T-helper 9 cell (primary cell): ENCODE results near the gene ATF5.
"Not testable (repeated sequence)": the region's sequence is repeated elsewhere in the genome, so short reads cannot be mapped to it uniquely, and the experiment has no call there.

Source experiments
- DNase-seq: peaks from one replicate; pipeline ENCODE4 v3.0.0-alpha.2; 2020

Gene ATF5

DNA sequence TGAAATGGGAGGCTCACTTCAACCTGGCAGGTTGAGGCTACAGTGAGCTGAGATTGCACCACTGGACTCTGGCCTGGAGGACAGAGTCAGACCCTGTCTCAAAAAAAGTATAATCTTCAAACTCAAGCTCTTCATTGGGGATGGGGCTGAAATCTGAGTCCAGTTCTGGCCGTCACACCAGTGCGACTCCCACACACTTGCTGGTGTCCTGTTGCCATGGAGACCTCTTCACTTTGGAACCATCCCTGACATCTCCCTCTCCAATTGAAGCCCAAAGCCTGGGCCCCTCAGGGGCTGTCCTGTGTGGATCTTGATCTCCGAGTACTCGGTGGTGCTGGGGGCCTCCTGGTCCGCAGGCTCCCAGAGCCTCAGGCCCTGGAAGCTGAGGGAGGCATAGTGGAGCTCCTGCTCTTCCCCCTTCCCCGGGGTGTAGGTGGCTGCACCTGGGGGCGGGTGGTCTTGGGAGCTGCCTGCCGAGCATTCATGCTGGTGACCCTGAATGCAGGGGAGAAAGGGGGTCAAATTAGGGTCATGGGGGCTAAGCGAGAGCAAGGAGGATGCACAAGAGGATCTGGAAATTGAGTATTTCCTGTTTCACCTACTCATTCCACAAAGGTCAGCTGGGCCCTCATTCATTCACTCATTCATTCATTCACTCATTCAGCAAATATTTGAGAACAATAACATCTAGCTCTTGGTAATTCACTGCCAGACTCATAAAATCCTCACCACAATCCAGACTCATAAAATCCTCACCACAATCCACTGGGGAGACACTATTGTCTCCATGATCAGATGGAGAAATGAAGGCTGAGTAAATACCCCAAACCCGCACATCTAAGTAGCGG lies 21.0 kb downstream of the ATF5 start:
- no peak for DNase-seq

DNA sequence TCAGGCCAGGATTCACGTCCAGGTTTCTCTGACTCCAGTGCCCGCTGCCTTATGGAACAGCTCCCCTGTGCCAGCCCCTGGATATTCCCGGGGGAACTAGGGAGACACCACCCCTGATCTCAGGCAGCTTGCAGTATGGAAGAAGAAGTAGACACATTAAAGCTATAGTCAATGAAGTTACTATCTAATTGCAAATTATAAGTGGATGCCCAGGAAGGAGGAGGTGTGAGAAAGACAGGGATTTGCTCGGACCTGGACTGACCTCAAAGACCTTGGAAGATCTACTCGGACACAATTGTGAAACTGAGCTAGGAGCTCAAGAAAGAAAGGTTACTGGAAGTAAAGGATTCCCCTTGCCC lies 21.6 kb downstream of the ATF5 start:
- DNase-seq: no peak

DNA sequence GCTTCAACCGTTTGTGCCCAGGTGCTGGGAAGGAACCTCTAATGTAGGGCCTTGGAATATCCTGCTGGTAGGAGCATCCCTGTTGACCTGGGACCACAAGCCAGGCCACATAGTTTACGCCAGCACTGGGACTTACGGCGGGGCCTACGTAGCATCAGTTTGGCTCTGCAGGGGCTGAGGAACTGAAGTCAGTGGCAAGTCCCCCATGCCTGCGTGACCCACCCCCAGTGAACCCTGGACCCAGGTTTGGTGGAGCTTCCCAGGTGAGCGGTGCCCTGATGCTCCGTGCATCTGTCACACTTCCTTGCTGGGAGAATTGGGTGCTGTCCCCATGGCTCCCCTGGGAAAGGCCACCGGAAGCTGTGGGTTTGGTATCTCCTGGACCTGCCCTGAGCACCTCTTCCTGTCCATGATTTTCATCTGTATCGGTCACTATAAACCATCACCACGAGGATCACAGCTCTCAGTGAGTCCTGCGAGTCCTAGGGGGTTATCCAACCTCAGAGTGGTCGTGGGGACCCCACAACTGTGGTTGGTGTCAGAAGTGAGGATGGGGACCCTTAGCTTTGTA lies 22.0 kb downstream of the ATF5 start:
- DNase-seq: no peak

DNA sequence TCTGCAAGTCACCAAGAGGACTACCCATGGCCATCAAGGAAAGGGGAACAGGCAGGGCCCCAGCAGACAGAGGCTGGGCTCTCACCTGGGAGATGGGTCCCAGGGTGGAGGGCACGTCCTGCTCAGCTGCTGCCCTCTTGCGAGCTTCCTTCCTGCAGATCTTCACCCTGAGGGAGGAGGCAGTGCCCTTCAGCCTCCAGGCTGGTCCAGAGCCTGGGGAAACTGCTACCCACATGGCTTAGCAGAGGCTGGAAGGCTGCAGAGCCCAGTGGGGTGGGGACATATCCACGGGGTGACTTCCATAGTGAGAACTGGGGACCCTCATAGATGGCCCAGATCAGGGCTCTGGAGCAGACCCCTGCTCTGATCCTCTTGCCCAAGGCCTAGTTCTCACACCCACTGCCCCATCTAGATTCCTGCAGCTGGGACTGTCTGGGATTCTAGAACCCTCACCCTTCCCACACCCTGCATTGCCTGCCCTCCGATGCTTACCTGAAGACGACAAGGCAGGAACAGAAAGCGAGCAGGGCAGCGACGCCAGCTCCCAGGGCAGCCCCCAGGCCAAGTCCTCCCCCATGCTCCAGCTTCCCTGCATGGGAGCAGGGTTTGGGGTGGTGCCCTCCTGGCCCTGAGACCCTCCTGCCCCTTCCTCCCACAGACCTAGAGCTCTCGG lies 22.9 kb downstream of the ATF5 start:
- no peak for DNase-seq

DNA sequence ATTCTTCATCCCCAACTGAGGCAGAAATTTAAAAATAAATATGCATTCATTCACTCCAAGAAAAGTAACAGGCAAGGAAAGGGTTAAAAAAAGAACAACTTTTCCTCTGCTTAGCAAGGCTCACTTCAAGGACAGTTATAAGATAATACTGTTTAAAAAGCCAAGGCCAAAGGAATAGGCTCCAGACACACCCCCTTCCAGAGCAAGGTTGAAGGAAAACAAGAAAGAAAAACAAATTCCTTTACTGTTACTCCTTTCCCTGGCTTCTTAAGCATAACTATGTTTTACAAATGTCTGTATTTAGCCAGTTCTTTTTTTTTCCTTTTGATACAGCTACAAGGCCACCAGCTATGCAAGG lies 23.5 kb downstream of the ATF5 start:
- DNase-seq: no peak

DNA sequence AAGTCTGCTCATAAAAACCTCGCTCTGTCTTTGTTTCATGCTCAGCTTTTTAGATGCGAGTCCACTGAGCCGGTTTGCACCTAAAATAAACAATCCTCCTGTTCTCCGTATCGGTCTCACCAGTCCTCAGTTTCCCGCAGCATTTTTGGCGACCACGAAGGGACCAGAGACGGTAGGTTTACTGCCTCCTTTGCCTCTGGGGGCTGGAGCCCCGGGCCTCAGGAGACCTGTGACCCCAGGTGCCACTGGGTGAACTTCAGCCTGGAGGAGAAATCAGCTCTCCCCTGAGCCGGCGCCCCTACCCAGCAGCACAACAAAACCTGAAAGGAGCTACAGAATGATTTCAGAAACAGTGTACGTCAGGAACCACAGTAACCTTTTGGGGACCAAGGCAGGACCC lies 23.9 kb downstream of the ATF5 start:
- no peak for DNase-seq

DNA sequence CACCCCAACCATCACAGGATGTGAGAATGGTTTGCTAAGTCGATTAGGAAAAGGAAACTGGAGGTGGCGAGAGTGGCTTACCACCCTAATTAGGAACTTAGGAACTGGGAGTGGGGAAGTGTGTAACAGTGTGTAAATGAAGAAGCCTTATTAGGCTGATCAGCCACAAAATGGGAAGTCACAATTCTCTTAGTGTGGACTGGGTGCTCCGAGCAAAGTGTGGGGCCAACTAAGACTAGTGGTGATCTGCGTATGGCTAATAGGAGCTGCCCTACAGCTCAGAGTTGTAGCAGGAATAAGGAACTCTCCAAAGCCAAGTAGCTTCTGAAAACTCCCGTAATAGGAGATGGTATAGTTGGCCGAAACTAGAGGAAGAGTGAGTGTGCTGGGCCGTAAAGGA lies 24.4 kb downstream of the ATF5 start:
- DNase-seq: no peak

DNA sequence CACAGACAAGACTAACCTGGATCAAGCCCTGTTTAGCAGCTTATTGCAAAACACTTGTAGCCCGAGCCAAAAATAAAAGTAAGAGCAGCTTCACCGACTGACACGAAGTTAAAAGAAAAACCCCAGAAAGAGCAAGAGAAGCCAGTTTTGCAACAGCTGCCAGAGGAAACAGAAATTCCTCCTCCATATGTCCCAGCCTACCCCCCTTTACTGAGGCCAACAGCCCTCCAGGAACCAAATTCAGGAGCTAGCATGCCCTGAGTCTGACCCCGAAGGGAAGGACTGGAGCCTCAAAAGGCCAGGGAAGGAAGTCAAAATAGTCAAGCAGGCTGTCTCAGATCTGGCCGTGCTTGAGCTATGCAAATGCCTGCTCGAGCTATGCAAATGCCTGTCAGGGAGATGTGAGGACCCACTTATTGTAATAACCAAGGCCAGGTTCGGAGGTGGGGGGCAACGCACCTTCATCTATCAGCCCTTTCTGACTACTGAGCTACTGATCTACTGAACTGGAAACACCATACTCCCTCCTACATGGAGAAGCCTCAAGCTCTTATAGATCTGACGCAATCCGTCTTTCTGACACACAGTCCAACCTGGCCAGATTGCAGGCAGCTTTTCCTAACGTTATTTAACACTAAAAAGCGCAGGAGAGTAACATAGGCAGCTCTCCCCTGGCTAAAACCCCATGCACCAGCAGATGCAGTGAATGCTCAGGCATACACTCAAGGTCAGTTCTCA lies 25.3 kb downstream of the ATF5 start:
- no peak for DNase-seq

DNA sequence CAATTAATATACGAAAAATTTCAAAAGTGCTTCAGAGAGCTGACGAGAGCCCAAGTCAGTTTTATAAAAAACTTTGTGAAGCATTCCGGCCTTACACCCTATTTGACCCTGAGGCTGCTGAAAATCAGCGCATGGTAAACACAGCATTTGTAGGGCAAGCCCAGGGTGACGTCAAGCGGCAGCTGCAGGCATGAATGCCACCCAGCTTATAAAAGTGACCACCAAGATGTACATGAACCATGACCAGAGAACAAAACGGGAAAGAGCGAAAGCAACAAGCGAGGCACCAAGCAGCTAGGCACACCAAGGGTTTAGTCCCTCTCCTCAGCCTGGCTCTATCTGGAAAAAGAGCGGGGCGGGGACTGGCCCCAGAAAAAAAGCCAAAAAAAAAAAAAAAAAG lies 25.9 kb downstream of the ATF5 start:
- DNase-seq: no peak

DNA sequence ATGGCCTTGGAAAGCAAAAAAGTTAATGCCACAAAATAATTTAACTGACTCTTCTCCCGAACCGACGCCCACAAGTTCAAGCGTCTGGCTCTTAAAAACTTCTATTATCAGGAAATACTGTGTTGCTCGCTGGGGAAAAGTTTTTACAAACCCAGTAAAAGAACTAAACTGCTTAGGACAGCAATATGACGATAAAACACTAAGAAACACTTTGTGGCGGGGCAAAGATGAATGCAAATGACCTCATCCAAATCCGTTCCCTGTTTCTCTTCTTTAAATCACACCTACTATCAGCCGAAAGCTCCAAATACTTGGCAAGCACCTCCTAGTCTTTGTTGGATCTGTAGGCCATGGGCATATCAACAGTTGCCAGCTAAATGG lies 27.1 kb downstream of the ATF5 start:
- DNase-seq: no peak

DNA sequence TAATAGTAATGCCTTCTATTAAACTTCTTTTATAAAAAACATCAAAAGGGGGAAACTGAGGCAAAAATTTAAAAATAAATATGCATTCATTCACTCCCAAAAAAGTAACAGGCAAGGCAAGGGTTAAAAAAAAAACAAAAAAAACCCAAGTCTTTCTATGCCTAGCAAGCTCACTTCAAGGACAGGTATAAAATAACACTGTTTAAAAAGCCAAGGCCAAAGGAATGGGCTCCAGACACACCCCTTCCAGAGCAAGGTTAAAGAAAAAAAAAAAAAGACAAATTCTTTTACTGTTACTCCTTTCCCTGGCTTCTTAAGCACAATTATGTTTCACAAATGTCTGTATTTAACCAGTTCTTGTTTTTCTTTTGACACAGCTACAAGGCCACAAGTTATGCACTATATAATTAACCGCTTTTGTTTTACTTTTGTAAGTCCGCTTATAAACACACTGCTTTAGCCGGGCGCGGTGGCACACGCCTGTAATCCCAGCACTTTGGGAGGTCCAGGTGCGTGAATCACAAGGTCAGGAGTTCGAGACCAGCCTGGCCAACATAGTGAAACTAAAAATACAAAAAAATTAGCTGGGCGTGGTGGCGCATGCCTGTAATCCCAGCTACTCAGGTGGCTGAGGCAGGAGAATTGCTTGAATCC lies 28.4 kb downstream of the ATF5 start:
- DNase-seq: no peak

DNA sequence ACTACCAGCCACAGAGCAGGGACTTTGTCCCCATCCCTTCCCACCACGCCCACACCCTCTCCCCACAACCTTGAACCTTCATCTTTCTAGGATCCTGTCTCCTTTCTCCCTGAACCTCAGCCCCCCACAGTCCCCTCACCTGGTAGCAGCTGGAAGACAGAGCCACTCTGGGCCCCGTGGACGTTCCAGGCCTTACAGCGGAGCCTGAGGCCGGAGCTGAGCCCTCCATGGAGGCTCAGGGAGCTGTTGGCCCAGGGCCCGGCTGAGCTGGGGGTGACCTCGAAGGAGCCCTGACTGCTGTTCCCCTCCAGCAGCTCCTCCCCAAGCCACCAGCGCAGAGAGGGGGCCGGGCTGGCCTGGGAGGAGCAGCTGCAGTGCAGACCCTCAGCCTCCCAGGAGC lies 29.1 kb downstream of the ATF5 start:
- not testable (repeated sequence) for DNase-seq

DNA sequence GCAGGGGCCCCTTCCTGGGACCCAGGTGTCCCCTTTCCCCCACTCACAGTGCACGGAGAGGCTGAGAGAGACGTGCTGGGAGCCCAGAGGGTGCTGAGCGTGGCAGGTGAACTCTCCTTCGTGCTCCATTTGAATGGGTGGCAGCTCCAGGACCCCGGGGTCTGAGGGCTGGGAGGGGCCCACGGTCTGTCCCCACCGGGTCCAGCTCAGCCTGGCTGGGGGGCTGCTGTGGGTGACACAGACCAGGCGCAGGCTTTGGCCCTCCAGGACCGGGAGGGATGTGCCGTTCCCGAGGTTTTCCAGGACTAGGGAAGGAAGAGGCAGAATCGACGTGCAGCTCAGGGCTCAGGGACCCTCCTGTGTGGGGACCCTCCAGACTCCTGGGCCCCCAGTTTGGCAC lies 29.6 kb downstream of the ATF5 start:
- not testable (repeated sequence) for DNase-seq

DNA sequence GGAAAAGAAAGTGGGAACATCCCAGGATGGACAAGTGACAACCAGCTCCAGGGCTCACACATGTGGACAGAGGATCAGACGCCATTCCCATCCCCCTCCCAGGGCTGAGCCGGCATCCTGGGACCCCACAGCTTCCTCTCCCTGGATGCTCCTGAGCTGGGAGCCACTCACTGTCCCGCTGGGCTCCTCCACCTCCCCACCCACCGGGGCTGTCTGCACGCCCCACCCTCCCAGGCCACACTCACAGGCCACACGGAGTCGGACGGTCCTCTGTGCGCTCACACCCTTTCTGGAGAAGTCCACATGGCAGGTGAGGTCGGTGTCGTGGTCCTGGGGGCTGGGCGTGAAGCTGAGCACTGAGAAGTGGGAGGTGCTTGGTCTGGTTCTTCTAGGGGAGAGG lies 30.9 kb downstream of the ATF5 start:
- DNase-seq: not testable (repeated sequence)

DNA sequence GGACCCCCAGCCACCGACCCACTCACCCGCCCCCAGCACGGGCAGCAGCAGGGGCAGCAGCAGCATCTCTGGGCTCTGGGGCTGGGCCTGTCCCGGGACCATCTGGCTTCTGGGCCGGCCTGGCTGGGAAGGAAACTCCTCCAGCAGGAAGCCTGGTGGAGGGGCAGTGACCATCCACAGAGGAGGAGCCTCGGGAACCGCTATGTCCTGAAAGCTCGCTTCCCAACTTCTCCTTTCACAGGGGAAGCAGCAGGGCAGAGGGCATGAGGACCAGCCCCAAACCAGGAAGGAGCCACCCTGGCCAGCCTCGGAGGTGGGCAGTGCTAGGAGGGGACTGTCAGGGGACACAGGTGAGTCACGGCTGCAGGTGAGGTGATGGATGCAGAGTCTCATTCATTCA lies 32.0 kb downstream of the ATF5 start, which contains the start of gene SIGLEC11:
Gene SIGLEC11, minus strand, starts transcription at position 193 of the 400 bp plus-strand sequence. Its CDS starts 91 bp downstream, at position 102.
- not testable (repeated sequence) for DNase-seq

DNA sequence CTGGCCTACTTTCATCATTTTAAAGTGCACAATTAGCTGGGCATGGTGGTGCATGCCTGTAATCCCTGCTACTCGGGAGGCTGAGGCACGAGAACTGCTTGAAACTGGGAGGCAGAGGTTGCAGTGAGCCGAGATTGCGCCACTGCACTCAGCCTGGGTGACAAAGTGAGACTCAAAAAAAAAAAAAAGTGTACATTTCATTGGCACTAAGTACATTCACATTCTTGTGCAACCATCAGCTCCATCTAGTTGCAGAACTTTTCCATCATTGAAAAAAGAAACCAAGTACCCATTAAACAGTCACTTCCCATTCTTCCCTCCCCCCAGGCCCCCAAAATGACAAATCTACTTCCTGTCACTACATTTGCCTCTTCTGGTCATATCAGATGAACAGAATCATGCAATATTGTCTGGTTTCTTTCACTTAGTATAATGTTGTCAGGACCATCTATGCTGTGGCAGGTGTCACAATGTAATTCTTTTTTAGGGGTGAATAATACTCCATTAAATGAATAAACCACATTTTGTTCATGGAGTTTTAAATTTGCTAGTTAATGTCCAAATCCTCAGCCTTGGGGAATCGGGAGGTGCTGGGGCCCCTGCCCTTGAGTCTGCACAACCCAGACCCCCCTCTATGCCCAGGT lies 39.4 kb downstream of the ATF5 start:
- DNase-seq: no peak

DNA sequence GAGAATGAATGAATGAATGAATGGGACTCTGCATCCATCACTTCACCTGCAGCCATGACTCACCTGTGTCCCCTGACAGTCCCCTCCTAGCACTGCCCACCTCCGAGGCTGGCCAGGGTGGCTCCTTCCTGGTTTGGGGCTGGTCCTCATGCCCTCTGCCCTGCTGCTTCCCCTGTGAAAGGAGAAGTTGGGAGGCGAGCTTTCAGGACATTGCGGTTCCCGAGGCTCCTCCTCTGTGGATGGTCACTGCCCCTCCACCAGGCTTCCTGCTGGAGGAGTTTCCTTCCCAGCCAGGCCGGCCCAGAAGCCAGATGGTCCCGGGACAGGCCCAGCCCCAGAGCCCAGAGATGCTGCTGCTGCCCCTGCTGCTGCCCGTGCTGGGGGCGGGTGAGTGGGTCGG lies 40.4 kb downstream of the ATF5 start:
- DNase-seq: not testable (repeated sequence)

DNA sequence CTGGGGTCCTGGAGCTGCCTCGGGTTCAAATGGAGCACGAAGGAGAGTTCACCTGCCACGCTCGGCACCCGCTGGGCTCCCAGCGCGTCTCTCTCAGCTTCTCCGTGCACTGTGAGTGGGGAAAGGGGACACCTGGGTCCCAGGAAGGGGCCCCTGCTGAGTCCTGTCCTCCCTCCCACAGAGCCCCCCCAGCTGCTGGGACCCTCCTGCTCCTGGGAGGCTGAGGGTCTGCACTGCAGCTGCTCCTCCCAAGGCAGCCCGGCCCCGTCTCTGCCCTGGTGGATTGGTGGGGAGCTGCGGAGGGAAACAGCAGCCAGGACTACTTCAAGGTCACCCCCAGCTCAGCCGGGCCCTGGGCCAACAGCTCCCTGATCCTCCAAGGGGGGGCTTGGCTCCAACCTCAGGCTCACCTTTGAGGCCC lies 43.0 kb downstream of the ATF5 start:
- no peak for DNase-seq

DNA sequence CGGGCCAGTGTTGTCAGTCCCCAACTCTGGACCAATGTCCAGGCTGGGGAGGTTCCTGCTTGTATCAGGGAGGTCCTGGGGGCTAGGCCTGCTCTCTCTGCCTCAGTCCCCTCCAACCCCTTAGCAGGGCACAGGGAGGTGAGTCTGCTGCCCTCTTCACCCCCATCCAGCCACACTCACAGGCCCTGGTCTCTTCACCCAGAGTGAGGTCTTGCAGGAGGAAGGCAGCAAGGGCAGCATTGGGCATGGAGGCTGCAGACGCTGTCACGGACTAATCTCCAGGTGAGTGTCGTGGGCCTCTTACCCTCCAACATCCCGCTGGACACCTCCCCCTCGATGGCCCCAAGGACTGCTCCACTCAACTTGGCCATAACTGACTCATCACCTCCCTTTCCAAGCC lies 43.8 kb downstream of the ATF5 start:
- no peak for DNase-seq

DNA sequence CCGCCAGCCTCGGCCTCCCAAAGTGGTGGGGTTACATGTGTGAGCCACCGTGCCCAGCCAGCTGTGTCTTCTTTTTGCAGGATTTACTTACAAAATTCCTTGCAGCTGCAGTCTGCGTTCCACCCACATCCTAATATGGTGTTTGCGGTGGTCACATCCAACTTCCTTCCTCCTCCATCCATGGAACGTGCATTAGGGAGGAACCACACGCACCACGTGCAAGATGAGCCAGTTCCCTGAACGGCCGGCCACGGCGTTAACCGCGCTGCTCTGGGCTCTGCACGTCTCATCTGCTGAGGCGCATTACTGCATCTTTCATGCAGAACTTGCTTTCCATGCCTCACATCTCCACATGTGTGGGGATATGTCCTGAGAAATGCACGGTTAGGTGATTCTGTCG lies 45.0 kb downstream of the ATF5 start:
- DNase-seq: no peak

DNA sequence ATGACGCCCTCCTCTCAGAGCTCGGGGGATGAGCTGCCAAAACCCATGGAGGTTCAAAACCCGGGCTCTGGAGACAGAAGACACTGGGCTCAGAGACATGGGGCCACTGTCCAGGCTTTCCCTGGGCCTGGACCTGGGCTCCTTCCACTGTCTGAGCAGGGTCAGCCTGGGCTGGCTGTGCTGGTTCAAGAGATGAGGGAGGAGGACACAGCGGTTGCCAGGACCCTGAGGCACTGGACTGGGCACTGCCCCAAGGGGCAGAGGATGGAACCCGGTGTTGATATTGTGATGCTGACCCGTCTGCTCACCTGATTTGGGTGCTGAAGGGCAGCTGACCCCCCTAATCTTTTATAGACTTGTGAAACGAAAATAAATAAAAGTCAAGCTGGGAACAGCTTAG lies 46.0 kb downstream of the ATF5 start:
- DNase-seq: no peak

DNA sequence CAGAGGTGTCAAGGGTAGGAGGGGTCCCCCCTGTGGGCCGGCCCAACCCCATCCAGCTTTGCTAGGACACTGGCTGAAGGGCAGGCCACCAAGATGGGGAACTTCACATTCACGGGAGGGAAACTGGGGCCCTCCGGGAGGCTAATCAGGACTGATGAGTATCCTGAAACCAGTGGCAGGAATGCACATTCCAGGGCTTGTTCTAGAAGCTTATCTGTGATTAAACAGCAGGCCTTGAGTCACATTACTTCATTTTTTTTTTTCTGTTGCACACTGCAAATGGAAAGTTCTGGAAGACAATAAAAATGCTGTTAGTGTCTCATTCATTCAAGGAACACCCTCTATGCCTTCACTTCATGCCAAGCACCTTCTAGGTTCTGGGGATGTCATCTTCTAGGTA lies 47.5 kb downstream of the ATF5 start:
- DNase-seq: no peak
